T-helper 1 cell (primary cell): ENCODE measurements around the gene MTCP1.

Experiments used
- DNase-seq, 5 donors: peaks; one replicate each; pipeline ENCODE4 v3.0.0-alpha.2; 2012 to 2020

The MTCP1 gene

DNA sequence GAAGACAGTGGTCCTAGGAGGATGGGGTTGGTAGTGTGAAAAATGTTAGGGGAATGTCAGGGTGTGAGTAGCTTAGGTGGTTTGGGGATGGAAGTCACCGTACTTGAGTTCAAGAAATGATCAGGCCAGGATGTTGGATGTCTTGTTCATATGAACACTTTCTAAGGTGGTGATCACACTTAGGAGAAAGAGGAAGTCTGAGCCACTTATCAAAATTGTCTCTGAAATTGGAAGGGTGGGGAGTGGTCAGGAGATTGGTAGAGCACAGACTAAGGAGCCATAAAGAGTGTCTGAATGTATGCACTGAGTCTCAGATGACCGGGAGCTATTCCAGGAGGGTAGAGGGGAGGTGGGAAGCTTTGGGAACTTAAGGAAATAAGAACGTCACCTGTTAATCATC is 17.3 kb downstream of the MTCP1 start:
- no peak for DNase-seq

DNA sequence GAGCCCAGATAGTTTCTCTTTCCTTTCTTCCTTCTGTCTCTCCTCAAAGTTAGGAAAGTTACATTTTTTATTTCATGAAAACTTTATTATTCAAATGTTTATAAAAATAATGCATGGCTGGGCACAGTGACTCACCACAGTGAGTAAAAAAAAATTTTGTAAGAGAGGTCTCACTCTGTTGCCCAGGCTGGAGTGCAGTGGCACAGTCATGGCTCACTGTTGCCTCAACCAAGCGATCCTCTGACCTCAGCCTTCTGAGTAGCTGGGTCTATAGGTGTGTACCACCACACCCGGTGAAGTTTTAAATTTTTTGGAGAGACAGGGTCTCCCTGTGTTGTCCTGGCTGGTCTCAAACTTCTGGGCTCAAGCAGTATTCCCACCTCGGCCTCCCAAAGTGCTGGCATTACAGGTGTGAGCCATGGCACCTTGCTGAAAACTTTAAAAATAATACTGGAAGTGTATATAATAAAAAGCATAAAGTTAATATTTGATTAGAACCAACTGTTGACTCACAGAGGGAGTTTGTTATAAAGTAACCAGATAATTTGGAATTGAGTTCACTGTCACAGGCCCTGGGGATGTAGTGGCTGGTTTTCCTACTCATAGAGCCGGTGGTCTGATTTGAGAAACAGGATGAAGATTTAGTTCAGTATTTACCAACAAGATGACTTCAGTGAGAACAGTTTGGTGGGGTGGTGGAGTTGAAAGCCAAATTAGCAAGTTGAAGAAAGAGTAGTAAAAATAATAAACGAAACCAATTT is 18.0 kb downstream of the MTCP1 start:
- no peak for DNase-seq

DNA sequence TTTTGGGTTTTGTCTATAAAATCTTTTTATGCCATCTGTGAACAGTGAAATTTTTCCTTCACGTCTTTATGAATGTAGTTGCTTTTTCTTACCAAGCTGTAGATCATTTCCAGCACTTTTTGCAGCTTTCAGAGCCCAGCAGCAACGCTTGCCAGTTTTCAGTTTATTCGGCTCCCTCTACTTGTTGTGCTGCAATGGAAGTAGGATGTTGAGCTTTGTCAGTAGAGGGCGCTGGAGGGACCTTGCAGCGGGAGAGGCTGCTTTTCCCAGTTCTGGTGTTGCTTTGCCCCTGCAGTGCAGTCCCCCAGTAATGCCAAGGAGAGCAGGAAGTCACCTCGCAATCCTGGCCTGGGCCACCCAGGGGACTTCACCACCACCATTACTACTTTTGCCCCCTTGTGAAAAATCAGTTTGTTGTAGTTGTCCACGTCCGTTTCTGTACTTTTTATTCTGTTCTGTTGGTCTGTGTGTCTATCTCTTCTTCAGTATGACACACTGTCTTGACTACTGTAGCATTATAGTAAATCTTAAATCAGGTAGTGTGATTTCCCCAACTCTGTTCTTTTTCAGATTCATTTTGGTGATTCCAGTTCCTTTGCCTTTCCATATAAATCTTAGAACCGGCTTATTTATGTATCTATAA is 21.8 kb downstream of the MTCP1 start:
- peak; percentile 8 to 46 (median 28) for DNase-seq

DNA sequence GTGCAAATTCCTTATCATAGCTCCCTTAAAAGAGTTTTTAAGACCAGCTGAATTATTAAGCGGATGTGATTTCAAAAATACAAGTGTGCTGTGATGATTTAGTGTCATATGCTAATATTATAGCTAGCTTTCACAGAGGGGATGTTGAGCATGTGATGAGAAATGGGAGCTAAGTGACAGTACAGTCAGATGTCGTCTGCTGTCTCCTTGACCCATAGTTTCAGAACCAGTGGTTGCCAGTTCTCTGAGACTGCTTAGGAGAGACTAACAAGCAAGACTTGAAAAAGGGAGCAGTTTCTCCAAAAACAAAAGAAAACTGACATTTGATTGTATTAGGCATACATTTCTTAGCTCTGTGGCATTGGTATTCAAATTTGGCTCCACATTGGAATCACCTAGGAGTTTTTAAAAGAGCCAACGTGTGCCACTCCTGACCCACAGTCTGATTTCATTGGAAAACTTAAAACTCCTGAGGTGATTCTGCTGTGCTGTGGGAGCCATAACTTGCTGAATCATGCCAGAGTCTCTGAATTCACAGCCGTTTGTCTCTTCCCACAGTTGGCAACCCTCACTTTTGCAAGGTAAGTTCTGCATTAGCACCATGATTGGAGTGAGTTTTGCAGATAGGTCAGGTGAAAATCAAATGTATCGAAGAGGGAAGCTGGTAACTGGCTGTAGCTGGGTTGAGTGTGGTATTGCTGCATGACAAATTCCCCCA is 24.0 kb downstream of the MTCP1 start:
- no peak for DNase-seq

DNA sequence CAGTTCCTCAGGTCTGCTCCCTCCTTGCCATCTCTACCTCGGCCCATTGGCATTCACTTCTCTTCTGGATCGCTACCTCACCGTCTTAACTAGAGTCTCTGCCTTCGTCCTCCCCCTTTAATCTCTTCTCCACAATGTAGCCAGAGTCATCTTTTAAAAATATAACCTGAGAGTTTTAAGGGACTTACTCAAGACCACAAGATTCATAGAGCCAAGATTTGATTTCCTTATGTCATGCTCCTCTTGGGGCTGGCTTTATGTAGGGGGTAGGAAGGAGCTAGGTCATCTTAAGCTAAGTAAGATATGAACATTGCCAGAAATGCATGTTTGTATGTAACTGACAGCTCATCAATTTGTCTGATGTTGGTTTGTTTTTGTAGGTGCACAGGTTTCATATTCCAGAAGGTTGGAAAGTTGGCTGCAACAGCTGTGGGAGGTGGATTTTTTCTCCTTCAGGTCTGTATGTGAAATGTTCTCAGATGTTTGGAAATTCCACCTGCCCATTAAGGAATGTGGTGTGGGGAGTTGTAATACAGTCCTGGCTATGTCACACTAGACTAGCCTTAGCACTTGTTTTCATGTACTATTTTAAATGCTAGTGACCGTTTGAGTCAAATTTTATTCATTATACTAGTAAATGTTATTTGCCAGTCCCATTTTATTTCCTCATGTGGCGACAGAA is 24.7 kb downstream of the MTCP1 start:
- DNase-seq, result no peak

DNA sequence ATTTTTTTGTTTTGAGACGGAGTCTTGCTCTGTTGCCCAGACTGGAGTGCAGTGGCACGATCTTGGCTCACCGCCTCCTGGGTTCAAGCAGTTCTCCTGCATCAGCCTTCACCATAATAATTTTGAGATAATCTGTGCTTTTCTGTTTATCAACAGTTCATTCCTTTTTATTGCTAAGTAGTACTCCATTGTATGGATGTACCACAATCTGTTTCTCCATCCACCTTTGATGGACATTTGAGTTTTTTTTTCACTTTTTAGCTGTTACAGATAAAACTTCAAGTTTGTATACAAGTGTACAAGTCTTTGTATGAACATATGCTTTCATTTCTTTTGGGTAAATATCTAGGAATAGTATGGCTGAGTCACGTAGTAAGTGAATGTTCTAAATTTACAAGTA is 35.2 kb downstream of the MTCP1 start:
- DNase-seq, result no peak

DNA sequence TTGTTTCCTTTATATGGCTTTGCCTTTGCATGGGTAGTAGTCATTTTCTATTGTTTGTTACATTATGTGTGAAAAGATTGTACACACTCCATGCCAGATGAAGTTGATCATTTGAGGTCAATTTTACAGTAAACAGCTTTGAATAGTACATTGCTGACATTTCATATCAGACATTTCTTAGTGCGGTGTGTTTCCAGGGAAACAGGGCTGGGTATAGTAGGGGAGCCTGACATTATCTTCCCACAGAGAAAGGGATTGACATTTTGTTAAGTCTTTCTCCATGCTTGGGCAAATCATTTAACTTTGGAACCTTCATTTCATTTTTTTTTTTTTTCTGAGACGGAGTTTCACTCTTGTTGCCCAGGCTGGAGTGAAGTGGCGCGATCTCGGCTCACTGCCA is 39.3 kb downstream of the MTCP1 start:
- DNase-seq, result no peak

DNA sequence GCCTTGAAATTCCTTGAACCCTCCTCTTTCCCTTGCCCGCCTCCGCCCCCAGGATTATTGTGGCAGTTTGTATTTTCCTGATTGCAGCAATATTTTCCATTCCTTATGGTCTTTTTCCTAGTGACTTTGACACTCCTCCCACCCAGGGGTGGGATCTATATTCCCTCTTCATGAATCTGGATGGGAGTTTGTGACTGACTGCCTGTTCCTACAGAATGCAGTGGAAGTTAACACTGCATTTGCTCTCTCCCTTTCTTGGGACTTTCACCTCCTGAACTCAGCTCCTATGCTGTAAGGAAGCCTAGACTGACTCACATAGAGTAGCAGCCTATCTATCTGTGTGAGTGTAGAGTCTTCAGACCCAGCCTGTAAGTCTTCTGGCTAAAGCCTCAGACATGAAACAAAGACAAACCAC is 42.1 kb downstream of the MTCP1 start:
- no peak for DNase-seq

DNA sequence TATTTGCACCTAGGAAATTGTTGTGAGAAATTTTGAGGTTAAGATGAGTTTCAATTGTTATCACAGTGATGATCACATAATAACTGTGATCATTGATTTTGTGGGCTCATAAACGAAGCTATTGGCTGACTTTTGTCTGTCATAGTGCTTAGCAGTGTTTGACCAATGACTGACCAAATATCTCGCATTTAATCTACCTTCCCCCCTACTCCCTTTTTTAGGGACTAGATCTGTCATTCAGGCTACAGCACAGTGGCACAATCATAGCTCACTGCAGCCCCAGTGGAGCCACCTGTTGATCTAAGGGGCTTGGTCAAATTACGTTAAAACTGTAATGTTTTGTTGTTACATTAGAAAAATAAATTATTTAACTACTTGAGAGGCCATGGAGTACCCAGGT is 42.8 kb downstream of the MTCP1 start:
- peak in 1 of 5 donors; percentile 6 for DNase-seq

DNA sequence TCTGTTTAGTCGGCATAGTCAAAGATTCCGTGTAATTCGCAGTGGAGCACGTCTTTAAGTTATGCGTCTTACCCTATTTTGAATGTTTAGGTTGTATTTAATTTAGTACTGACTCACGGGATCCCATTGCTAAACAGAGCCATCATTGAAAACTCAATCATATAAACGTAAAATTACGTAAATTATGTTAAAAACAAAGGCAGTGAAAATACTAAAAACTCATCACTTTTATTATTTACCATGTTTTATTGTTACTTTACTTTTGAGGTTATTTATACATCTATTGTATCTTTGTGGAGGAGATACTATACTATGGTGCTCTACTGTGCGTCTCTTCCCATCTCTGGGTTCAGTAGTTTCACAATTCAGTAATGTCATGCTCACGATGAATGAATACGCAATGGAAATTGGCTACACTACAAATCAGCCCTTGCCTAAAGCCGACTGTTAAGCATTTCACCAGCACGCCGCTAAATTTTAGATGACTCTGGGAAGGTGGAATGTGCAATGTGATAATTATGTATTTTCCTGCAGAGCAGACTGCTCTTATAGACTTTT is 43.3 kb downstream of the MTCP1 start:
- DNase-seq, result peak in 2 of 5 donors; percentile 3 to 53

DNA sequence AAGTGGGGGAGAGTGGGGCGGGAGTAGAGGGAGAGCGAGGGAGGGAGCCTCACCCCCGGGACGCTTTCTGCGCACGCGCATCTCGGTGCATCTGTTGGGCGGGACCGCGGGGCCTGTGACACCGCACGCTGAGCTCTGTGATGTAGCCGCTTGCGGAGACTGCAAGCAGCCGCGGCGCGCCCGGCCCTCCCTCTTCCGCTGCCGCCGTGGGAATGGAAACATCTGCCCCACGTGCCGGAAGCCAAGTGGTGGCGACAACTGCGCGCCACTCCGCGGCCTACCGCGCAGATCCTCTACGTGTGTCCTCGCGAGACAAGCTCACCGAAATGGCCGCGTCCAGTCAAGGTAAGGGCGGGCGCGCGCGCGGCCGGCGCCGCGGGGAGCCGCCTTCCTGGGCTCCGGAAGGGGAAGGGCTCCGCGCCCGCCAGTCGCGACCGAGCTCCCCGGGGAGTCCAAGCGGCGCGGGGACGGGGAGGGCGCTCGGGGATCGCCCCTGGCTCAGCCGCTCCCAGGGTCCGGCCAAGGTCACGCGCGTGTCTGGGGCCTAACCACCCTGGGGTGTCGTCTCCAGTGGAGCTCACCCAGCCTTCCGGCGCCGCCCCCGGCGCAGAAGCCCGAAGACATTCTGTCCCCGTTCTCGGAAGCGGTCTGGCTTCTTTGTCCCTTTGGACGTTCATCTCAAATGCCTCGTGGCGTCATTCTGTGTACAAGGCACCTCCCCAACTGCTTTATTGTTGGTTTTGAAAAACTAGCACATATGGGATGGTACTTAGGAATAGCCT is 44.0 kb downstream of the MTCP1 start, which contains the start of gene FUNDC2:
Gene FUNDC2, plus strand, starts transcription at position 118 of the 782 bp plus-strand sequence. Its CDS starts 95 bp downstream, at position 213.
- DNase-seq, result peak; percentile 89 to 98 (median 90)

DNA sequence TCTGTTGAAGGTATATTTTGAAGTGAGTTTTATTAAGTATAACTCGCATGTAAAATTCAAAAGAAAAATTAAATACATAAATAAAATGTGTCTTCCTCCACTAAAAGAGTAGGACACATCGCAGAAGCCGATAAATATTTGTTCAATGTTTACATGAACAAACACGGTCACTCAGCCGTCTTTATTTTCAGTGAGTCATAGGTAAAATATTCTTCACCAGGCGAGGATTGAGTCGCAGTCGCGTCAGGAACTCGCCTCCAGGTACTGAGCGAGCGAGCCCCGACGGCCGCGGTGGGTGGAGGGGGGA is 44.6 kb downstream of the MTCP1 start:
- DNase-seq, result no peak

DNA sequence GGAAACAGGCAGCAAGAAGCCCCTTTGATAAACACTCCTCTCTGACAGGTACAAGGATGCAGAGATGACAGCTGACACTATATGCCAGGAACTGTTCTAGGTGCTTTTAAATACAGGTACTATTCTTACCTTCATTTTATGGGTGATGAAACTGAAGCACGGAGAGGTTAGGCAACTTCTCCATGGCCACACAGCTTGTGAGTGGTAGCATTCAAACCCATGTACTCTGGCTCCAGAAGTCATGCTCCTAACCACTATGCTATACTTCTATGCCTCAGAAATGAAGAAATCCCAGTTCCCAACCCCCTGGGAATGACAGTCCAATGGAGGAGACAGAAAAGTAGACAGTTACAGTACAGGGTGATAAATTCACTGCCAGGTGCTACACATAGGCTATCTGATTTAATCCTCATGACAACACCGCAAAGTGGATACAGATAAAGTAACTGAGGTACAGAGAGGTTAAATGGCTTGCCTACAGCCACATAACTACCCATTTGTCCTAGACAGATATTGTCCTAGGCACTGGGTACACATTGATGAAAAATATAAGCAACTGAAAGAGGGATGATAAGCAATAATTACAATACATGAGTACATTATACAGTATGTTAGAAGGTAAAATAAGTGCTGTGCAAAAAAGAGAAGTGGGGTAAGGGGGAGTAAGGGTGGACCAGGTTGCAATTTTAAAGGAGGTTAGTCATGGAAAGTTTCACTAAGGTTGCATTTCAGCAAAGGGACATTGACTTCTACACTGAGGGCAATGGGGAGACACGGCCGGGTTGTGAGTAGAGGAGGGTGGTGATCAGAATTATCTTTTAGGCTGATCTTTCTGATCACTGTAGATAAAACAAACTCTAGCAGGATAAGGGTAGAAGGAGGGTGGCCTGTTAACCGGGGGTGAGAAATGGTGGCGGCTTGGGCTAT is 46.8 kb downstream of the MTCP1 start:
- DNase-seq, result no peak

DNA sequence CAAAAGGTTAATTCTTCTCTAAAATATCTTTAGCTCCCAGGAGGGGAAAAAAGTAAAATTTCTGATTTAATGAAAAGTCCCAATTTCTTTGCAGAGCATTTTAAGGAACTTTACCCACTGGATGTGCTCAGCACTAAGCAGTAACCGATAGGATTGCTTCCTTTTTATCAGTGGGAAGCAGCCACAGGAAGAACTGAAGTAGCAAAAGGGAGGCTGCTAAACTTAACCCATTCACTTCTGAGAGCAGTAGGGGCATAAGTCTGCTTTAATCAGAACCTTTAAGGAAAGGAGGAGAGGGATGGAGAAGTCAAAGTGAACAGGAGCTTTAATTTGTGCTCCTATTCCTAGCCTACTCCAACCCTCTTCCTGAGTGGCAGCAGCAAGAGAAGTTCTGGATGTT is 48.4 kb downstream of the MTCP1 start, which contains the start of gene F8:
Gene F8, minus strand, starts transcription at position 139 of the 400 bp plus-strand sequence. CDS start 171 bp downstream, outside the sequence.
- no peak for DNase-seq

DNA sequence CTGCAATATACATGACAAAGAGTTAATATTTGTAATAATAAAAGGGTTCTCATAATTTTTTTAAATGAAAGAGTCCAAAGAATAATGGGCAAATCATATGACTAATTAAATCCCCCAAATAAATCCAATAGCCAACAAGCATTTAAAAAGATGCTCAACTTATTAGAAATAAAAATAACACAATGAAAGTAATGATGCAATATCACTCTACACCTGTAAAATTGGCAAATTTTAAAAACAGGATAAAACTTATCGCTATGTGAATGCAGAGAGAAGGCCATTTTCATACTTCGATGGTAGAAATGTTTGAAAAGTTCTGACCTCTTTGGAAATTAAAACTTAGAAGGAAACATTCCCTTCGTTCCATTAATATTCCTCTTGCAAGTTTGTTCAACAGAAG is 50.3 kb downstream of the MTCP1 start:
- DNase-seq, result no peak
